NCI-H187 treated with DMSO at 0.1 percent for 48 hours (cell line): Measurements from ENCODE around the gene SIL1.

Experiments
- DNase-seq: peaks from one replicate; lab custom pipeline; 2025; lab: John Stamatoyannopoulos, UW

Gene SIL1

GRCh38 chr5:138955013-138955660 is 243.0 kb downstream of the SIL1 start:
- peak; percentile 55 for DNase-seq

GRCh38 chr5:138954257-138955012 is 243.7 kb downstream of the SIL1 start:
- no peak for DNase-seq

GRCh38 chr5:138953387-138954256 is 244.5 kb downstream of the SIL1 start:
- DNase-seq: peak; percentile 46

- DNase-seq: no peak
Measured at GRCh38 chr5:138952962-138953361, 245.2 kb downstream of the SIL1 start.

- DNase-seq: no peak
Measured at GRCh38 chr5:138951986-138952735, 246.0 kb downstream of the SIL1 start.

GRCh38 chr5:138951091-138951985 is 246.8 kb downstream of the SIL1 start:
- DNase-seq: no peak

GRCh38 chr5:138950421-138951031 is 247.6 kb downstream of the SIL1 start:
- DNase-seq: no peak

GRCh38 chr5:138949988-138950387 is 248.2 kb downstream of the SIL1 start:
- DNase-seq: no peak

- no peak for DNase-seq
Measured at GRCh38 chr5:138949223-138949574, 249.0 kb downstream of the SIL1 start.

GRCh38 chr5:138948471-138949222 is 249.5 kb downstream of the SIL1 start:
- DNase-seq: no peak

GRCh38 chr5:138947780-138948179 is 250.4 kb downstream of the SIL1 start:
- no peak for DNase-seq

GRCh38 chr5:138946831-138947560 is 251.2 kb downstream of the SIL1 start:
- DNase-seq: no peak

GRCh38 chr5:138946241-138946623 is 251.9 kb downstream of the SIL1 start:
- DNase-seq: no peak

- DNase-seq: no peak
Measured at GRCh38 chr5:138945421-138946240, 252.5 kb downstream of the SIL1 start.

- DNase-seq: no peak
Measured at GRCh38 chr5:138944527-138945322, 253.4 kb downstream of the SIL1 start.

GRCh38 chr5:138943599-138944173 is 254.5 kb downstream of the SIL1 start:
- no peak for DNase-seq

- no peak for DNase-seq
Measured at GRCh38 chr5:138942861-138943260, 255.3 kb downstream of the SIL1 start.
